HEK293 (cell line): ENCODE results near the gene GPR135.

Experiments used
- CTCF ChIA-PET: fragments of 350-600 bp; formaldehyde crosslinking; extraction: SDS; loops from one replicate; lab custom pipeline; 2021; ENCODE audit warnings: antibody characterized with exemption; lab: Yijun Ruan, JAX
- POLR2A ChIA-PET: fragments of 300-600 bp; formaldehyde crosslinking; extraction: SDS; loops from one replicate; lab custom pipeline; 2020; ENCODE audit warnings: antibody characterized with exemption, inconsistent platforms; lab: Yijun Ruan, JAX
- H3K27ac ChIP-seq: fragments of 200-500 bp; sonication (Bioruptor generic); 2 replicates; pipeline ENCODE4 v1.5.1; 2014; ENCODE audit warnings: low read depth, low read length, control low read depth, inconsistent platforms; ENCODE audit errors: extremely low read depth
- H3K36me3 ChIP-seq, 2 experiments: fragments of 200-500 bp in 1 of 2; sonication (Bioruptor generic) in 1 of 2; 1 replicate in 1 of 2; 2 replicates in 1 of 2; pipeline ENCODE4 v1.5.1; 2014 to 2017; ENCODE audit warnings: inconsistent platforms in 2 of 2, low read length in 2 of 2; ENCODE audit not compliant: control insufficient read depth in 2 of 2, insufficient read depth in 1 of 2
- H3K4me1 ChIP-seq: fragments of 200-500 bp; sonication (Bioruptor generic); 2 replicates; pipeline ENCODE4 v1.5.1; 2014; ENCODE audit warnings: mild to moderate bottlenecking, low read length, inconsistent platforms; ENCODE audit not compliant: control insufficient read depth, insufficient read depth
- H3K4me3 ChIP-seq: 2 replicates; pipeline ENCODE4 v1.5.1; 2011; ENCODE audit warnings: low read depth, mild to moderate bottlenecking, control low read depth, low read length, moderate library complexity
- H3K9me3 ChIP-seq: fragments of 200-500 bp; sonication (Bioruptor generic); 2 replicates; pipeline ENCODE4 v1.5.1; 2014; ENCODE audit warnings: low read depth, low read length, inconsistent platforms; ENCODE audit not compliant: control insufficient read depth, insufficient read depth
- BCL11B ChIP-seq: fragments of 450-650 bp; formaldehyde crosslinking; IDR thresholded peaks from 2 replicates; pipeline ENCODE4 v1.5.1; 2016; ENCODE audit warnings: low read depth, missing biosample characterization, missing genetic modification characterization
- GFI1B ChIP-seq: fragments of 450-650 bp; formaldehyde crosslinking; IDR thresholded peaks from 2 replicates; pipeline ENCODE4 v1.5.1; 2016; ENCODE audit warnings: missing biosample characterization, missing genetic modification characterization
- GLIS1 ChIP-seq: fragments of 450-650 bp; formaldehyde crosslinking; IDR thresholded peaks from 2 replicates; pipeline ENCODE4 v1.5.1; 2016; ENCODE audit warnings: missing biosample characterization, missing genetic modification characterization
- GLIS2 ChIP-seq: fragments of 450-650 bp; formaldehyde crosslinking; IDR thresholded peaks from 2 replicates; pipeline ENCODE4 v1.5.1; 2016; ENCODE audit warnings: missing biosample characterization, missing genetic modification characterization
- KLF16 ChIP-seq: fragments of 450-650 bp; formaldehyde crosslinking; IDR thresholded peaks from 2 replicates; pipeline ENCODE4 v1.5.1; 2017; ENCODE audit warnings: missing biosample characterization, missing genetic modification characterization
- MZF1 ChIP-seq: fragments of 450-650 bp; formaldehyde crosslinking; IDR thresholded peaks from 2 replicates; pipeline ENCODE4 v1.5.1; 2017; ENCODE audit warnings: missing biosample characterization, missing genetic modification characterization, borderline replicate concordance
- PRDM4 ChIP-seq: fragments of 450-650 bp; formaldehyde crosslinking; IDR thresholded peaks from 2 replicates; pipeline ENCODE4 v1.5.1; 2017; ENCODE audit warnings: missing biosample characterization, missing genetic modification characterization
- RBAK ChIP-seq: fragments of 450-650 bp; formaldehyde crosslinking; IDR thresholded peaks from 2 replicates; pipeline ENCODE4 v1.5.1; 2016; ENCODE audit warnings: missing biosample characterization, missing genetic modification characterization
- ZBTB48 ChIP-seq: fragments of 450-650 bp; formaldehyde crosslinking; IDR thresholded peaks from 2 replicates; pipeline ENCODE4 v1.5.1; 2016; ENCODE audit warnings: missing biosample characterization, missing genetic modification characterization
- ZIC2 ChIP-seq: fragments of 450-650 bp; formaldehyde crosslinking; IDR thresholded peaks from 2 replicates; pipeline ENCODE4 v1.5.1; 2016; ENCODE audit warnings: missing biosample characterization, missing genetic modification characterization
- ZNF354C ChIP-seq: fragments of 450-650 bp; formaldehyde crosslinking; IDR thresholded peaks from 2 replicates; pipeline ENCODE4 v1.5.1; 2016; ENCODE audit warnings: missing biosample characterization, missing genetic modification characterization, low read depth, borderline replicate concordance
- ZNF416 ChIP-seq: fragments of 450-650 bp; formaldehyde crosslinking; IDR thresholded peaks from 2 replicates; pipeline ENCODE4 v1.5.1; 2016; ENCODE audit warnings: missing biosample characterization, missing genetic modification characterization
- ZNF433 ChIP-seq: fragments of 450-650 bp; formaldehyde crosslinking; IDR thresholded peaks from 2 replicates; pipeline ENCODE4 v1.5.1; 2016; ENCODE audit warnings: missing biosample characterization, missing genetic modification characterization, low read depth
- ZNF518A ChIP-seq: fragments of 450-650 bp; formaldehyde crosslinking; conservative IDR thresholded peaks from 2 replicates; pipeline ENCODE4 v1.5.1; 2016; ENCODE audit warnings: low read depth, missing biosample characterization, missing genetic modification characterization
- ZNF529 ChIP-seq: fragments of 450-650 bp; formaldehyde crosslinking; IDR thresholded peaks from 2 replicates; pipeline ENCODE4 v1.5.1; 2017; ENCODE audit warnings: missing genetic modification characterization, missing biosample characterization; ENCODE audit not compliant: insufficient replicate concordance
- ZNF558 ChIP-seq: fragments of 450-650 bp; formaldehyde crosslinking; IDR thresholded peaks from 2 replicates; pipeline ENCODE4 v1.5.1; 2016; ENCODE audit warnings: missing biosample characterization, missing genetic modification characterization
- ZNF658 ChIP-seq: fragments of 450-650 bp; formaldehyde crosslinking; IDR thresholded peaks from 2 replicates; pipeline ENCODE4; 2016; ENCODE audit warnings: missing biosample characterization, missing genetic modification characterization
- ZNF677 ChIP-seq: fragments of 450-650 bp; IDR thresholded peaks from 2 replicates; pipeline ENCODE4 v1.5.0; 2018; ENCODE audit warnings: missing biosample characterization, mild to moderate bottlenecking, missing genetic modification characterization, moderate library complexity
- ZNF701 ChIP-seq: fragments of 450-650 bp; formaldehyde crosslinking; IDR thresholded peaks from 2 replicates; pipeline ENCODE4 v1.5.1; 2016; ENCODE audit warnings: missing biosample characterization, missing genetic modification characterization
- ZNF777 ChIP-seq: fragments of 450-650 bp; formaldehyde crosslinking; IDR thresholded peaks from 2 replicates; pipeline ENCODE4 v1.5.1; 2017; ENCODE audit warnings: missing biosample characterization, missing genetic modification characterization, borderline replicate concordance
- ZSCAN30 ChIP-seq: fragments of 450-650 bp; IDR thresholded peaks from 2 replicates; pipeline ENCODE4 v1.5.1; 2018; ENCODE audit warnings: missing biosample characterization, mild to moderate bottlenecking, missing genetic modification characterization, moderate library complexity
- ZSCAN5A ChIP-seq: fragments of 450-650 bp; formaldehyde crosslinking; IDR thresholded peaks from 2 replicates; pipeline ENCODE4 v1.5.1; 2016; ENCODE audit warnings: missing biosample characterization, missing genetic modification characterization

Gene GPR135

GRCh38 chr14:59492384-59492783 lies 27.2 kb upstream of the GPR135 start:
- POLR2A ChIA-PET, result no interaction called here
- no peak for TF ChIP-seq ZNF354C (tag by site-specific recombination)
- no peak for TF ChIP-seq PRDM4 (tag by site-specific recombination)
- TF ChIP-seq ZNF518A (tag by site-specific recombination), result no peak
- TF ChIP-seq ZNF529 (tag by site-specific recombination), result no peak
- no peak for TF ChIP-seq GLIS1
- TF ChIP-seq GLIS2 (tag by site-specific recombination), result no peak
- TF ChIP-seq ZNF658, result no peak
- TF ChIP-seq GFI1B (tag by site-specific recombination), result no peak
- TF ChIP-seq KLF16 (tag by site-specific recombination), result no peak
- no peak for TF ChIP-seq ZNF701 (tag by site-specific recombination)
- TF ChIP-seq RBAK, result no peak
- TF ChIP-seq ZSCAN30 (tag by site-specific recombination), result no peak
- TF ChIP-seq ZIC2 (tag by site-specific recombination), result no peak

GRCh38 chr14:59490756-59491155 lies 25.6 kb upstream of the GPR135 start:
- H3K4me1 ChIP-seq, result 0 out of 2 replicates have a peak, but pooled peaks cover 3% of the 10 kb centered on the region
- ChIA-PET POLR2A (no interaction called here), CTCF (interaction anchor here (0.6 to 0.8 kb wide), 2 partner anchors 10 to 86 kb away, joined by 4 to 5 read pairs; partner anchors contain the start of gene CCDC175)
- TF ChIP-seq BCL11B (no peak), ZSCAN5A (tag by site-specific recombination) (no peak), ZNF433 (tag by site-specific recombination) (no peak), ZNF677 (tag by site-specific recombination) (no peak), MZF1 (tag by site-specific recombination) (no peak), ZNF701 (tag by site-specific recombination) (no peak), ZNF416 (tag by site-specific recombination) (no peak), ZNF777 (tag by site-specific recombination) (no peak), ZNF558 (no peak), ZBTB48 (tag by site-specific recombination) (no peak)
- peaks cover 65 to 69% of the 10 kb centered on the region in 2 experiments for H3K36me3 ChIP-seq
- no peak overlapping the region for H3K27ac ChIP-seq
- H3K9me3 ChIP-seq, result no peaks in the 10 kb centered on the region
- H3K4me3 ChIP-seq, result no peak overlapping the region

More at GRCh38 chr14:59492384-59492783, 27.2 kb upstream of the GPR135 start:
- Histone ChIP-seq H3K36me3 (peaks cover 69 to 76% of the 10 kb centered on the region in 2 experiments), H3K9me3 (no peaks in the 10 kb centered on the region), H3K4me1 (no peaks in the 10 kb centered on the region), H3K27ac (no peak overlapping the region), H3K4me3 (no peak overlapping the region)
- CTCF ChIA-PET, result interaction anchor here (0.6 kb wide), 1 partner anchor 84 kb away, joined by 6 read pairs; no protein-coding TSS in a partner anchor
